Heart left ventricle (tissue), 16 donors: ENCODE measurements around the gene DAND5. TPM values are rescaled to one million over a fixed set of nuclear protein-coding genes. Genes with fewer than 3 reads are reported as not detected.

ENCODE experiments used
- ATAC-seq, 4 donors: fragments of 200-7000 bp; cut with Tn5 transposase; one replicate each; pipeline ENCODE4 v1.9.1; 2020 to 2022; ENCODE audit warnings: moderate library complexity in 4 of 4, mild to moderate bottlenecking in 3 of 4, moderate number of reproducible peaks in 1 of 4
- DNase-seq, 5 donors: peaks; one replicate each; pipeline ENCODE4 v3.0.0-alpha.2; 2020
- H3K27ac ChIP-seq, 12 donors: fragments of 200-600 bp; sonication (generic) in 4 of 12; one replicate each; pipeline versions ENCODE4 v1.5.0 to v1.8.0; 2016 to 2022; ENCODE audit warnings: mild to moderate bottlenecking in 2 of 12
- H3K27me3 ChIP-seq, 9 donors: fragments of 200-600 bp; sonication (generic) in 2 of 9; one replicate each; pipeline versions ENCODE4 v1.5.1 to v1.8.0; 2016 to 2022; ENCODE audit warnings: mild to moderate bottlenecking in 3 of 9
- H3K36me3 ChIP-seq, 9 donors: fragments of 200-600 bp; sonication (generic) in 2 of 9; one replicate each; pipeline versions ENCODE4 v1.5.0 to v1.8.0; 2018 to 2022; ENCODE audit warnings: mild to moderate bottlenecking in 2 of 9
- H3K4me1 ChIP-seq, 12 donors: fragments of 200-600 bp; sonication (generic) in 4 of 12; one replicate each; pipeline versions ENCODE4 v1.5.0 to v1.8.0; 2016 to 2022; ENCODE audit warnings: mild to moderate bottlenecking in 3 of 12
- H3K4me3 ChIP-seq, 12 donors: fragments of 200-600 bp; sonication (generic) in 4 of 12; one replicate each; pipeline versions ENCODE4 v1.5.0 to v1.8.0; 2017 to 2022; ENCODE audit warnings: mild to moderate bottlenecking in 9 of 12, moderate library complexity in 4 of 12
- H3K9me3 ChIP-seq, 12 donors: fragments of 200-600 bp; sonication (generic) in 4 of 12; one replicate each; pipeline versions ENCODE4 v1.5.0 to v1.8.0; 2016 to 2022; ENCODE audit warnings: mild to moderate bottlenecking in 1 of 12
- CTCF ChIP-seq, 12 donors: fragments of 200-600 bp; sonication (generic) in 4 of 12; IDR thresholded peaks; one replicate each; pipeline versions ENCODE4 v1.5.0 to v1.8.0; 2018 to 2022; ENCODE audit warnings: antibody characterized with exemption in 12 of 12, mild to moderate bottlenecking in 5 of 12
- POLR2A ChIP-seq, 2 donors: fragments of 450-650 bp; IDR thresholded peaks; one replicate each; pipeline ENCODE4 v1.6.1; 2017; ENCODE audit warnings: antibody characterized with exemption in 2 of 2, mild to moderate bottlenecking in 2 of 2, moderate library complexity in 2 of 2
- WGBS, 4 donors: extraction: QIAGEN DNeasy Blood & Tissue Kit in 2 of 4; methylation state at CpG; one replicate each; pipeline versions ENCODE4 v1.1.5 to v1.1.7; 2013 to 2018; 5-methylcytosine and 5-hydroxymethylcytosine counted together
- intact Hi-C, 10 donors: fragments of 100-400 bp; cut with DNase I; formaldehyde crosslinking; loops; one replicate each; pipeline versions ENCODE4 v1.11.1 to v1.14.2; 2022
- polyA plus RNA-seq, 2 donors: library from polyadenylated mRNA; stranded (reverse); fragments of 200-250 nt; gene quantifications; one replicate each; pipeline ENCODE4 v1.2.3, GENCODE V29; 2013
- total RNA-seq, 9 donors: library from RNA; depleted of rRNA in 2 of 9; stranded (reverse); fragments of >200 nt in 2 of 9; fragmentation: NEBNext Ultra II Directional in 3 of 9; extraction: Animal tissue kit (Norgen Biotek cat#: 25700) in 3 of 9; gene quantifications; one replicate each; pipeline versions ENCODE4 v1.1.0 to v1.2.4, GENCODE V29; 2016 to 2023
- donor health status: ischemic (EF 13 %, LVEDD 7.1; RV severe dilation, severe dysfunction).
- donor health status: healthy with polysubstance abuse.
- donor health status: DM: no; HTN: yes; CAD: no.
- donor health status: DM: no; HTN: no; CAD: no.
- donor health status: ischemic (EF 25% LVEDD 6.9; RV normal size, moderate dysfunction).
- donor health status: ischemic (EF 25% LVEDD 5.7; RV mildly dilated, moderate dysfunction).
- donor health status: healthy.
- donor health status: DM: yes; HTN: yes; CAD: no.
- donor health status: ischemic (EF 35%, LVEDD 5.7; RV mildly dilated, moderate dysfunction).
- donor health status: nonischemic (EF 11% LVEDD 7.7; RV severe dilation, severe dysfunction).
- donor health status: DM: yes; HTN: yes; CAD: no.
- donor health status: PGD.
- donor health status: ischemic (EF 29% LVEDD 5.4; RV normal size, mild dysfunction).
- donor health status: nonischemic (EF 23%, LVEDD 6.1; RV moderate dilation, normal function).

DAND5 gene
- total and polyA plus RNA-seq, 11 donors = 1.4 to 13.6 (median 8.4) TPM

GRCh38 chr19:12984683-12985048 lies 15.3 kb downstream of the DAND5 start:
- DNase-seq (peak in 1 of 5 donors; percentile 51), ATAC-seq (peak in 2 of 4 donors; percentile 2 to 3)
- H3K36me3 ChIP-seq = no peaks in the 10 kb centered on the region
- H3K4me3 ChIP-seq = no peak overlapping the region
- peaks cover 0 to 28% (median 15%) of the 10 kb centered on the region in 12 donors for H3K4me1 ChIP-seq
- intact Hi-C loops = loop anchor here (1.0 to 10.0 kb wide), 9 partner anchors 43 to 82 kb away; no protein-coding TSS in a partner anchor
- TF ChIP-seq POLR2A (IDR thresholded peaks at IDR 0.05) (no peak), CTCF (IDR thresholded peaks at IDR 0.05) (no peak)
- 23 to 38% (median 26%) methylated on average over 4 to 10 of the region's 10 CpGs for WGBS, 4 donors
- H3K27ac ChIP-seq = peak overlapping the region in 1 of 12 donors; percentile 27
- H3K9me3 ChIP-seq = no peaks in the 10 kb centered on the region
- H3K27me3 ChIP-seq = peaks cover 0 to 5% (median 0%) of the 10 kb centered on the region in 9 donors

GRCh38 chr19:12985049-12985776 lies 15.8 kb downstream of the DAND5 start:
- 39 to 52% (median 43%) methylated on average over 11 to 16 of the region's 16 CpGs for WGBS, 4 donors
- TF ChIP-seq POLR2A (IDR thresholded peaks at IDR 0.05) (no peak), CTCF (IDR thresholded peaks at IDR 0.05) (no peak)
- Histone ChIP-seq H3K4me3 (no peak overlapping the region), H3K27ac (peak overlapping the region in 3 of 12 donors; percentile 27 to 49 (median 29)), H3K9me3 (no peaks in the 10 kb centered on the region), H3K36me3 (no peaks in the 10 kb centered on the region), H3K27me3 (peaks cover 0 to 5% (median 0%) of the 10 kb centered on the region in 9 donors), H3K4me1 (peaks cover 0 to 28% (median 15%) of the 10 kb centered on the region in 12 donors)
- intact Hi-C loops = loop anchor here in 9 of 10 donors (1.0 to 10.0 kb wide), 9 partner anchors 42 to 81 kb away; no protein-coding TSS in a partner anchor
- DNase-seq (peak; percentile 68 to 82 (median 70)), ATAC-seq (peak; percentile 58 to 87 (median 64))

DNA sequence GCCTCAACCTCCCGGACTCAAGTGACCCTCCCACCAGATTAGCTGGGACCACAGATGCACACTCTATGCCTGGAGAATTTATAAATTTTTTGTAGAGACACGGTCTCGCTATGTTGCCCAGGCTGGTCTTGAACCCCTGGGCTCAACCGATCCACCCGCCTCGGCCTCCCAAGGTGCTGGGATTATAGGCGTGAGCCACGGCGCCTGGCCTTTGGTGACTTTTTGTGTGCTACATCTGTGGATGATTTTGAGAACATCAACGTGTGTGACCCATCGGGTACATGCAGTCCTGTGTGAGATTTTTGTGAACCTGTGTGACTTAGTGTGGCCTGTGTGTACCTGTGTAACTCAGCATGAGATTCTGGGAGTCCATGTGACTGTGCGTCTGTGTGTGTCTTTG lies 17.4 kb downstream of the DAND5 start:
- TF ChIP-seq CTCF (IDR thresholded peaks at IDR 0.05) (no peak), POLR2A (IDR thresholded peaks at IDR 0.05) (no peak)
- DNase-seq (no peak), ATAC-seq (no peak)
- WGBS, 4 donors = 93 to 97% (median 96%) methylated on average over 12 of the region's 12 CpGs
- H3K27ac ChIP-seq = no peak overlapping the region
- H3K36me3 ChIP-seq = no peaks in the 10 kb centered on the region
- no peak overlapping the region for H3K4me3 ChIP-seq
- no peaks in the 10 kb centered on the region for H3K9me3 ChIP-seq
- H3K4me1 ChIP-seq = peaks cover 0 to 28% (median 15%) of the 10 kb centered on the region in 12 donors
- peaks cover 0 to 5% (median 0%) of the 10 kb centered on the region in 9 donors for H3K27me3 ChIP-seq
- intact Hi-C loops = loop anchor here in 5 of 10 donors (5.0 to 10.0 kb wide), 4 partner anchors 41 to 76 kb away; no protein-coding TSS in a partner anchor

DNA sequence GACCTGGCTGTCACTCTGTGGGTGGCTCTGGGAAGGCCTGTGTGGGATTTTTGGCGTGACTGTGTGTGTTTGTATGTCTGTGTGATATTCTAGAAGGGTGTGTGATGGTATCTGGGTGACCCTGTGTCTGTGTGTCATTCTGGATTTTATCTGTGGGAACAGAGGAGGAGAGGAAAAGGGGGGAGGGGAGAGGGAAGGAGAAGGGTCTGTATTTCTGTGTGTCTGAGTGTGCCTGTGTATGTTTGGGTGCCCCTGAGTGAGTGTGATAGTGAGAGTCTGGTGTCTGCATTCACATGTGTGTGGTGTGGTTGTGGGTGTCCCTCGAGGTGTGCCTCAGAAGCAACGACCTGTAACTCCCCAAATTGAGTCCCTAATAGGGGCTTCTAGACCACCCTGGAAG lies 17.8 kb downstream of the DAND5 start:
- Histone ChIP-seq H3K27ac (no peak overlapping the region), H3K4me1 (peaks cover 0 to 28% (median 15%) of the 10 kb centered on the region in 12 donors), H3K36me3 (no peaks in the 10 kb centered on the region), H3K9me3 (no peaks in the 10 kb centered on the region), H3K4me3 (no peak overlapping the region), H3K27me3 (peaks cover 0 to 5% (median 0%) of the 10 kb centered on the region in 9 donors)
- intact Hi-C loops = loop anchor here in 5 of 10 donors (5.0 to 10.0 kb wide), 4 partner anchors 40 to 75 kb away; no protein-coding TSS in a partner anchor
- WGBS, 4 donors = 84 to 92% (median 86%) methylated on average over 3 of the region's 3 CpGs
- no peak for TF ChIP-seq POLR2A (IDR thresholded peaks at IDR 0.05)
- no peak for TF ChIP-seq CTCF (IDR thresholded peaks at IDR 0.05)
- ATAC-seq (no peak), DNase-seq (no peak)
